Measurements from ENCODE around the gene PIK3CA. TPM values are rescaled to one million over a fixed set of nuclear protein-coding genes. Genes with fewer than 3 reads are reported as not detected.

PIK3CA gene
- total RNA-seq, 1 donor: 26.6 TPM

GRCh38 chr3:179278932-179279693 is 131.0 kb downstream of the PIK3CA start:
- TF ChIP-seq, protein P1, sequence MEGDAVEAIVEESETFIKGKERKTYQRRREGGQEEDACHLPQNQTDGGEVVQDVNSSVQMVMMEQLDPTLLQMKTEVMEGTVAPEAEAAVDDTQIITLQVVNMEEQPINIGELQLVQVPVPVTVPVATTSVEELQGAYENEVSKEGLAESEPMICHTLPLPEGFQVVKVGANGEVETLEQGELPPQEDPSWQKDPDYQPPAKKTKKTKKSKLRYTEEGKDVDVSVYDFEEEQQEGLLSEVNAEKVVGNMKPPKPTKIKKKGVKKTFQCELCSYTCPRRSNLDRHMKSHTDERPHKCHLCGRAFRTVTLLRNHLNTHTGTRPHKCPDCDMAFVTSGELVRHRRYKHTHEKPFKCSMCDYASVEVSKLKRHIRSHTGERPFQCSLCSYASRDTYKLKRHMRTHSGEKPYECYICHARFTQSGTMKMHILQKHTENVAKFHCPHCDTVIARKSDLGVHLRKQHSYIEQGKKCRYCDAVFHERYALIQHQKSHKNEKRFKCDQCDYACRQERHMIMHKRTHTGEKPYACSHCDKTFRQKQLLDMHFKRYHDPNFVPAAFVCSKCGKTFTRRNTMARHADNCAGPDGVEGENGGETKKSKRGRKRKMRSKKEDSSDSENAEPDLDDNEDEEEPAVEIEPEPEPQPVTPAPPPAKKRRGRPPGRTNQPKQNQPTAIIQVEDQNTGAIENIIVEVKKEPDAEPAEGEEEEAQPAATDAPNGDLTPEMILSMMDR (IDR thresholded peaks at IDR 0.05; ENCODE audit: insufficient read depth, low read length): no peak
- DNase-seq (ENCODE audit: low read depth): no peak
- H3K4me3 ChIP-seq (ENCODE audit: low read depth, low read length): no peak overlapping the region

GRCh38 chr3:179279837-179280236 is 131.7 kb downstream of the PIK3CA start:
- TF ChIP-seq, protein P1 (IDR thresholded peaks at IDR 0.05; ENCODE audit: insufficient read depth, low read length): no peak
- DNase-seq (ENCODE audit: low read depth): no peak
- no peak overlapping the region for H3K4me3 ChIP-seq (ENCODE audit: low read depth, low read length)

DNA sequence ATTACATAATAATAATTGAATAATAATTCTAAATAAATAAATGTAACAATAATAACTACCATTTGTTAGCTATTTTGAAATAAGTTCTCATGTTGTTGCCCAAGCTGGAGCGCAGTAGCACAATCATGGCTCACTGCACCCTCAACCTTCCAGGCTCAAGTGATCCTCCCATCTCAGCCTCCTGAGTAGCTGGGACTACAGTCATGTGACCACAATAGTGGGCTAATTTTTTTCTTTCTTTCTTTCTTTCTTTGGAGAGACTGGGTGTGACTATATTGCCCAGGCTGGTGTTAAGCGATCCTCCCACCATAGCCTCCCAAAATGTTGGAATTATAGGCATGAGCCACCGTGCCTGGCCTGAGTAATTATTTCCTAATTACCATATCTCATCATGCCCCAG is 133.7 kb downstream of the PIK3CA start:
- TF ChIP-seq, protein P1 (IDR thresholded peaks at IDR 0.05; ENCODE audit: insufficient read depth, low read length): no peak
- no peak overlapping the region for H3K4me3 ChIP-seq (ENCODE audit: low read depth, low read length)
- no peak for DNase-seq (ENCODE audit: low read depth)

GRCh38 chr3:179286331-179286730 is 138.2 kb downstream of the PIK3CA start:
- TF ChIP-seq, protein P1 (IDR thresholded peaks at IDR 0.05; ENCODE audit: insufficient read depth, low read length): no peak
- no peak for DNase-seq (ENCODE audit: low read depth)
- no peak overlapping the region for H3K4me3 ChIP-seq (ENCODE audit: low read depth, low read length)

DNA sequence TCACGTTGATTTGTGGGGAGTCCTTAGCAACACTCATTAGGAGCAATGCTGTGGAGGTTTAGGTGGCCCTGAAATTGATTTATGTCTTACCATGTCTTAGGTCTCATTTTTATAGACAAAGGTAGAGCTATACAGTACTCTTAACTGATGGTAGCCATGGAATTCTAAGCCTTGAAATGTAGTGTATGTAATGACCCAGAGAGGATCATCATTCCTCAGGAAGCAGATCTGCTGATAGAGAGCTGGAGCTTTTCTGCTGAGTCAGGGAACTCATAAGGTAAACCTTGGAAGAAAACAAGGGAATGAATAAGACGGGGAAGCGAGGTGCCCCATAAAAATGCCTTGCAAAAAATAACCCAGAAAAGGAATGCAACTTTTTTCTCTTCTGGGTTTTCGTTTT is 140.7 kb downstream of the PIK3CA start:
- no peak for DNase-seq (ENCODE audit: low read depth)
- TF ChIP-seq, protein P1 (IDR thresholded peaks at IDR 0.05; ENCODE audit: insufficient read depth, low read length): no peak
- H3K4me3 ChIP-seq (ENCODE audit: low read depth, low read length): no peak overlapping the region

DNA sequence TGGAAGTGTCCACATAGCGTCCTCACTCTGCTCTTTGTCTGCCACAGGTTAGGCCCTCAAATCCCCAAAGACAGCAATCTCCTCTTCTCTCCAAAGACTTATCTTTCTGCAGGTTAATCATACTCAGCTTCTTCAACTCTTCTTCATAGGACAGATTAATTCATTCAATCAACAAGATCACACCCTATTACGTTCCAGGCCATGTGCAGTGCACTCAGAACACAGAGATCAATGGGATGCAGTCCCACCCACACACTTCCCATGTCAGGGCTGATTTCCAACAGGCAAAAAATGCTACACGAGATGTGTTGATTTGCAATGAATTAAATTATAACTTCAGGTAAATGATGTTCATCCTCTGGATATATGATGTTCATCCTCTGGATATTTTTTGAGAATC is 141.1 kb downstream of the PIK3CA start:
- DNase-seq (ENCODE audit: low read depth): no peak
- H3K4me3 ChIP-seq (ENCODE audit: low read depth, low read length): no peak overlapping the region
- TF ChIP-seq, protein P1 (IDR thresholded peaks at IDR 0.05; ENCODE audit: insufficient read depth, low read length): no peak

Small RNA genes within 50 kb of the gene (small RNA-seq; reads per million reads assigned to genes)
- gene RF00402: not detected

Other genes with a start within 250 kb of the PIK3CA start
- gene ZMAT3, start 76.5 kb upstream of the PIK3CA start, total RNA-seq (ENCODE audit: low replicate concordance): 31.6 and 57.8 TPM in 2 replicates
- 0.08 and 2.2 TPM in 2 replicates for gene KCNMB3, start 102.8 kb downstream of the PIK3CA start, total RNA-seq (ENCODE audit: low replicate concordance)
- gene ZNF639, start 174.7 kb downstream of the PIK3CA start, total RNA-seq (ENCODE audit: low replicate concordance): 39.9 and 55.8 TPM in 2 replicates
- 44.7 and 220 TPM in 2 replicates for gene MFN1, start 199.4 kb downstream of the PIK3CA start, total RNA-seq (ENCODE audit: low replicate concordance)